GM18909 (cell line): ENCODE measurements around the gene KDELR3.

Experiments
- ATAC-seq: cut with Tn5 transposase; IDR thresholded peaks from one replicate; pipeline ENCODE4 v1.9.1; 2021; ENCODE audit warnings: mild to moderate bottlenecking; ENCODE audit not compliant: unreplicated experiment, poor library complexity

Gene KDELR3

GRCh38 chr22:38479096-38479837 is 11.4 kb downstream of the KDELR3 start:
- ATAC-seq, result no peak

- no peak for ATAC-seq
Observed at GRCh38 chr22:38481162-38481870, 13.4 kb downstream of the KDELR3 start.

DNA sequence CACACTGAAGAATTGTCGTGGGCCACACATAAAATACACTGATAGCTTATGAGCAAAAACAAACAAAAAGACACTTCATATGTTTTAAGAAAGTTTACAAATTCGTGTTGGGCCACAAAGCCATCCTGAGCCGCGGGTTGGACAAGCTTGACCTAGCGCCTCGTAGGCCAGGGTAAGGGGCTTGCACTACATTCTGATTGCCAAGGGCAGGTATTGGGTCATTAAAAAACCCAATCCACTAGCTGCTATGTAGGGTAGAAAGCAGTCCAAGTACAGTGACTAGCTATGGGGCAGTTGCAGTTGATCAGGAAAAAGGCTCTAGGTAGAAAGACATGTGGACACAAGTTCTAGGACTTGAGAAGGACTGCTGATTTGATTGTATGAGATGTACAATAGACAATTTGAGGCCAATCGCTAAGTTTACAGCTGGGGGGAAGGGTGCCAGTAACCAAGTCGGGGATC is 14.0 kb downstream of the KDELR3 start:
- ATAC-seq, result no peak

DNA sequence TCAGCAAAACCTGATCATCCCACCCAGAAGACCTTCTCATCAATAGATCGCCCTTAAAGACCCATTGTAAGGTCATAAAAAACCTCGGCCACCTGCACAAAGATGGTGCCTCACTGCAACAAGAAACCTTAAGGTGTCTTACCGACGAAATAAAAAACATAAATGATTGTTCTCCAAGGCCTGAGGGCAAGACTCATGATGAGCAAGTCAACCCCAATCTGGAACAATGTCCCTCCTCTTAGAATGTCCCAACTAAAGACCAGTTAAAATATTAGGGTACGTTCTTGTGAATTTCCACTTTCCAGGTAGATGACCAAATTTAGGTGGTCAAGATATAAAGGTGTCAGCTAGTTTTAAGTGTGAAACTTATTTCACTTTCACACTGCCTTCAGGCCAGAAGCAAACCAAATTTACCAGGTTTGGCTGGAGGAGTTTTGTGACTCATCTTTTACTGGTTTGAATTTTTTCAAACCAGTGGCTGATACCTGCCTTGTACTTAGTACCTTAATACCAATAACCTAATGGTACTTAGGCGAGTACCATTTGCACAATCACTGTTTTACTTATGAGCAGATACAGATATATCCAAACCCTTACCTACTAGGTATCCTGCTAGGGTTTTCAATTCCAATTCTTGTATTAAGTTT is 14.9 kb downstream of the KDELR3 start:
- ATAC-seq, result no peak

GRCh38 chr22:38484244-38484643 is 16.3 kb downstream of the KDELR3 start:
- ATAC-seq, result no peak

DNA sequence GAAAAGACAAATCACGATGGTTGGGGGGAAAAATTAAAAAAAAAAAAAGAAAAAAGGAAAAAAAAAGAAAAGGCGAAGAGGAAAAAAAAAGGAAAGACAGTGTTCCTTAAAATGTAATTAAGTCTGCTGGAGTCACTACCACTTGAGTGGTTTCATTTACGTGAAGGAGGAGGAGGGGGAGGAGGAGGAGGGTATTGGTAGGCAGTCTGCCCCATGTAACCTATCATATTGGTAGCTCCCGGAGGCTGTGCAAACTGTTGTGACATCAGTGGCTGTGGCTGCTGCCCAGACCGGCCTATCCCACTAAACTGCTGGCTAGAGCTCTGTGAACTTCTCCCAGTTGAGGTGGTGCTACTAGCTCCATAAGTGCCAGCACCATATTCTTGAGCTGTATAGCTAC is 17.9 kb downstream of the KDELR3 start:
- ATAC-seq, result no peak

- ATAC-seq, result no peak
Observed at GRCh38 chr22:38487946-38488345, 20.1 kb downstream of the KDELR3 start.

DNA sequence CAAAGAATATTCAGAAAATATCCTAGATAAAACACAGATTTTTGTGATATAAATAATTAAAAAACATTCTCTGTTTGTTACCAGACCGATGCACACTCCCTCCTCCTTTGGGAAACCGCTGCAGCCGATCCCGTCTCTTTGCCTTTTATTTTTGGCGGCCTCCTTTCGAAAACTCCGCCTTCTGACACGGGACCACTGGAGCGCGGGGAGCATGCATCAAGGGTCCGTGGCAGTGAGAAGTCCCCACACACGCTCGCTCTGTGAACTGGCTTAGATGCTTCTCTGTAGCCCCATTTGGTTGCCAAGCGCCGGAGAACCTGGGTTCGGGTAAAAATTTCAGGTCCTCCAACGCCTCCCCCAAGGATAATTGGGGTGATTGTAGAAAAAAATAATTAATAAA is 21.2 kb downstream of the KDELR3 start:
- ATAC-seq, result no peak

GRCh38 chr22:38489561-38490145 is 21.8 kb downstream of the KDELR3 start:
- ATAC-seq, result no peak

- ATAC-seq, result no peak
Observed at GRCh38 chr22:38490475-38490874, 22.6 kb downstream of the KDELR3 start.

GRCh38 chr22:38490915-38491314 is 23.0 kb downstream of the KDELR3 start:
- no peak for ATAC-seq

DNA sequence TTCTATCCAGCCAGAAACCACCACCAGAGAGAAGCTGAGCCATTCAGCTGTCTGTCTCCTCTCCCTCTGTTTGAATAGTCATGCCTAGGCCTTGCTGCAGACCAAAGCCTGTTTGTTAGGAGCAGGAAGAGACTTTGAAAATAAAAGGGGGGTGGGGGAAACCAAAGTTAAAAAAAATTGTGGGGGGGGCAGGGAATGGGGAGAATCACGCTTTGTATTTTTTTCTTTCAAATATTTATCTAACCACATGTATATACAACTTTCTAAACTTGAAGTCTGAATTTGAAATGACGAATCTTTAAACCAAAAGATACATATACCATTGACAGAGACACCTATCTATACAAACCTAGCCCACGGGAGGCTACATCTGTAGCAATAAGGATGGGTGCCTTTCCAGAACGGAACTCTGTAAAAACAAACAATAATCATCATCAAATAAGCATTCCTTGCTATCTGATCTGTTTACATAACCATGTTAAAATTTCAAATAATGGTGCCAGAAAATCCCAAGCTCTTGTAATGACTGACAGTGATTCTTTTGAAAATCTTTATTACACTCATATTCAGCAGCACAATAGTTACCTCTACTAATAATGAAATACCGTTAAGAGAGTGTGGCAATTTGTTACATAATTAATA is 23.9 kb downstream of the KDELR3 start:
- ATAC-seq, result no peak

GRCh38 chr22:38494498-38494897 is 26.6 kb downstream of the KDELR3 start:
- ATAC-seq, result no peak

DNA sequence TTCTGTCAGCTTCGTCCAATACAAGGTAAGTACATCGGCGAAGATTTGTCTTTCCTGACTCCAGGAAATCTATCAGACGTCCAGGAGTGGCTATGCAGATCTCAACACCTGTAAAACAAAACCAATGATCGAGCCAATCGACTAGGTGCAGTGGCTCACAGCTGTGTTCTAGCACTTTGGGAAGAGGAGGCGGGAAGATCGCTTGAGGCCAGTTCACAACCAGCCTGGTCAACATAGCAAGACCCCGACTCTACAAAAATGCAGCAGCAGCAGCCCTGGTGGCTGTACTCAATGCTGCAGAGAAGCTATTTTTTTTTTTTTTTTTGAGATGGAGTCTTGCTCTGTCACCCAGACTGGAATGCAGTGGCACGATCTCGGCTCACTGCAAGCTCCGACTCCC is 27.0 kb downstream of the KDELR3 start:
- ATAC-seq, result no peak

DNA sequence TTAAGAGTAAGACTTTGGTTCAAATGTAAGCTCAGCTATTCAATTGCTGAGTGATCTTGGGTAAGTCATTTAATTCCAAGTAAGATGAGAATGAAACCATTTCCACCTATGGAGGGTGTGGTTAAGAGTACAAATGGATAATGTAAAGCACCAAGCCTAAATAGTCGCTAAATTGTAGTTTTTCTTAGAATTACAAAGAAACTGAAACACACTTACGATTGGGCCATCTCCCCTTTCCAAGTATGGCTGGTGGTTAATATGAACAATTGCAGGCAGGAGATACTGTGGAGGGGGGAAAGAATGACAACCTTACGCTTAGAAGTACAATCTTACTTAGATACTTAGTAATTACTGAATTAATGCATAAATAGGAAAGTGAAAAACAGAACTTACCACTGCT is 30.0 kb downstream of the KDELR3 start:
- no peak for ATAC-seq

- no peak for ATAC-seq
Observed at GRCh38 chr22:38501797-38502672, 34.1 kb downstream of the KDELR3 start.

- ATAC-seq, result no peak
Observed at GRCh38 chr22:38503021-38503420, 35.1 kb downstream of the KDELR3 start.

DNA sequence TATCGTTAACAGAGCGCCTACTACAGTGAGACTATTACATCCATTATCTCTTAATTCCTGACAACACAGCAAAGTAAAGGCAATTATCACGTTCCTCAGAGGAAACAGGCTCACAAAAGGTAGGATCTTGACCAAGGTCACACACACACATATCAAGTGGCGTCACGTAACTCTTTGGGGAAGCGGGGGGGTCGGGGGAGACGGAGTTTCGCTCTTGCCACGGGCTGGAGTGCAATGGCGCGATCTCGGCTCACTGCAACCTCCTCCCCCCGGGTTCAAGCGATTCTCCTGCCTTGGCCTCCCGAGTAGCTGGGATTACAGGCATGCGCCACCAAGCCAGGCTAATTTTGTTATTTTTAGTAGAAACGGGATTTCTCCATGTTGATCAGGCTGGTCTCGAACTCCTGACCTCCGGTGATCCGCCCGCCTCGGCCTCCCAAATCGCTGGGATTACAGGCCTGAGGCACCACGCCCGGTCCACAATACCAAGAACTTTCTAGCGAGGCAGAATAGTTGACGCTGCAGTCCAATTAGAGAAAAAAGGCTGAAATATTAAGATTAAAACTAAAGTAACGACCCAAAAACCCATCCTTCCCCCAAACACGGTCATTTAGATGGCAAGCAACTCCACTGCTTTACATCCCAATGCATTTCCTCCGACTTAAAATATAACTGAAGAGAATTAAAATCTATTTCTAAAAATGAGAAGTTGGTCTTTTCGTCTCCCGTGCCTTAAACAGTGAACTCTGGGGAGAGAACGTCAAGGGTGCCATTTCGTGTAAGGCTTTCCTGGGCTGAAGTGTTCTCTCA is 37.0 kb downstream of the KDELR3 start:
- ATAC-seq, result no peak
